ENCODE data around the gene CTIF. TPM values are rescaled to one million over a fixed set of nuclear protein-coding genes. Genes with fewer than 3 reads are reported as not detected.

The CTIF gene
- total and polyA plus RNA-seq, 2 experiments from 2014 or later: 22.1 to 27.9 TPM

DNA sequence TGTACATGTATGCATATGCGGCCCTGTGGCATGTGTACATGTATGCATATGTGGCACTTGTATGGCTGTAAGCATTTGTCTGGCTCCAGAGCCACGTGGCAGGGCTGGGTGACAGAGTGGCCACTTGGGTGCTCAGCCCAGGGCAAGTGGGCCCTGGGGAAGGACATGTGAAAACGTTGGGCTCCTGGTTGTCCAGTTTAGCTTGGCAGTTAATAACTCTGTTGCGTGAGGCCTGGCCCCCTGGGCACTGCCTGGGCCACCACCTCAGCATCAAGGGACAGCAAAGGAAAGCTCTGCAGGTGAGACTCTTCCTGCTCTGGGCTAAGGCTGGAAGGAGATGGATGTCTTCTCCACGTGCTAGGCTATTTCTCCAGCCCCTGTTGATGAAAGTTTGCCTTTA, 119.9 kb downstream of the CTIF start:
- WGBS (ENCODE audit: low lambda C conversion rate, missing lambda C conversion rate): 73% methylated on average over 5 of the region's 5 CpGs
- Histone ChIP-seq H4K20me1 (ENCODE audit: insufficient read depth, poor library complexity, severe bottlenecking) (peaks cover 4% of the 10 kb centered on the region), H3K79me2 (no peaks in the 10 kb centered on the region), H3K4me2 (no peak overlapping the region), H3K27me3 (no peaks in the 10 kb centered on the region), H3K4me3 (no peak overlapping the region), H3K9me3 (ENCODE audit: low read depth) (no peaks in the 10 kb centered on the region), H2AFZ (no peak overlapping the region), H3K36me3 (replicated peaks; ENCODE audit: insufficient read depth, low read depth) (no peaks in the 10 kb centered on the region), H3K9me2 (replicated peaks; ENCODE audit: insufficient read depth) (no peaks in the 10 kb centered on the region), H3K27ac (no peak overlapping the region), H3K4me1 (ENCODE audit: insufficient read depth) (peaks cover 17% of the 10 kb centered on the region)
- no peak for TF ChIP-seq EZH2 (IDR thresholded peaks at IDR 0.05; ENCODE audit: borderline replicate concordance)
- no peak for TF ChIP-seq EZH2phosphoT487 (IDR thresholded peaks at IDR 0.05; ENCODE audit: low read depth, severe bottlenecking, unreplicated experiment)
- TF ChIP-seq, protein P1, sequence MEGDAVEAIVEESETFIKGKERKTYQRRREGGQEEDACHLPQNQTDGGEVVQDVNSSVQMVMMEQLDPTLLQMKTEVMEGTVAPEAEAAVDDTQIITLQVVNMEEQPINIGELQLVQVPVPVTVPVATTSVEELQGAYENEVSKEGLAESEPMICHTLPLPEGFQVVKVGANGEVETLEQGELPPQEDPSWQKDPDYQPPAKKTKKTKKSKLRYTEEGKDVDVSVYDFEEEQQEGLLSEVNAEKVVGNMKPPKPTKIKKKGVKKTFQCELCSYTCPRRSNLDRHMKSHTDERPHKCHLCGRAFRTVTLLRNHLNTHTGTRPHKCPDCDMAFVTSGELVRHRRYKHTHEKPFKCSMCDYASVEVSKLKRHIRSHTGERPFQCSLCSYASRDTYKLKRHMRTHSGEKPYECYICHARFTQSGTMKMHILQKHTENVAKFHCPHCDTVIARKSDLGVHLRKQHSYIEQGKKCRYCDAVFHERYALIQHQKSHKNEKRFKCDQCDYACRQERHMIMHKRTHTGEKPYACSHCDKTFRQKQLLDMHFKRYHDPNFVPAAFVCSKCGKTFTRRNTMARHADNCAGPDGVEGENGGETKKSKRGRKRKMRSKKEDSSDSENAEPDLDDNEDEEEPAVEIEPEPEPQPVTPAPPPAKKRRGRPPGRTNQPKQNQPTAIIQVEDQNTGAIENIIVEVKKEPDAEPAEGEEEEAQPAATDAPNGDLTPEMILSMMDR (IDR thresholded peaks at IDR 0.05; ENCODE audit: poor library complexity): no peak
- DNase-seq (ENCODE audit: low spot score): no peak

DNA sequence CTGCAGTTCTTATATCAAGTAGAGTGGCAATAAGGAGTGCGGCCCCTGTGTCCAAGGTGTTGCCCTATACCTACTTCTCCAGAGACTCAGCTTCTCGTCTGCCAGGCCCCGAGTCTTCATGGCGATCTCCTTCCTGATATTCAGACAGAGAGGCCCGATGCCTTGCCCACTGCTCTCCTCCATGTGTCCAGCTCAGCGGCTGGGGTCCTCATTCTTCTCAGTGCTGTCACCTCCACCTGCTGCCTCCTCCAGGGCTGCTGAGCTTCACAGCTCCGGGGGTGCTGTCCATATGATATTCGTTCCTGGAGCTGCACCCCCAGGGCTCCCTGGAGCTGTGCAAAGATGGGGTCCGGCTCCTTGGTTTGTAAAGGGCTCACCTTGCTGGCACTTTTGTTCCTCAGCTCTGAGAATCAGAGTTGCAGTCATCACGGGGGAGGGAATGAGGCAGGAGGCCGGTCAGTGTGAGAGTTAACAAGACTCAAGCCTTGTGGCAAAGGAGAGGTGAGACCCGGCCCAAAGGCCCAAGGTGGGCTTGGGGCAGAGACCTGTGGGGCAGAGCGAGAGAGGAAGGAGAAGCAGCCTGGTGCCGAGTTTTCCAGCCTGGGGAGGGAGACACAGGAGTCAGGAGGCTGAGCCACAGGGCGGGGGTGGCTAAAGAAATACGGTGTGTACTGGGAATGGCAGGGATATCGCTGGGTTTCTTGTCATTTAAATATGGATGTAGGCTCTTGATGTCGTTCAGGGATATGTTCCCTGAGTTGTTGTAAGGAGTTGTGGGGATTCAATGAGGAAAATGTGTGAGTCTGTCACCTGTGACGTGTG, 120.6 kb downstream of the CTIF start:
- H3K4me1 ChIP-seq (ENCODE audit: insufficient read depth): peaks cover 17% of the 10 kb centered on the region
- H3K4me3 ChIP-seq: no peak overlapping the region
- no peak overlapping the region for H3K27ac ChIP-seq
- no peaks in the 10 kb centered on the region for H3K9me3 ChIP-seq (ENCODE audit: low read depth)
- H2AFZ ChIP-seq: no peak overlapping the region
- no peaks in the 10 kb centered on the region for H3K27me3 ChIP-seq
- H3K36me3 ChIP-seq (replicated peaks; ENCODE audit: insufficient read depth, low read depth): no peaks in the 10 kb centered on the region
- H4K20me1 ChIP-seq (ENCODE audit: insufficient read depth, poor library complexity, severe bottlenecking): peaks cover 4% of the 10 kb centered on the region
- TF ChIP-seq EZH2phosphoT487 (IDR thresholded peaks at IDR 0.05; ENCODE audit: low read depth, severe bottlenecking, unreplicated experiment) (no peak), EZH2 (IDR thresholded peaks at IDR 0.05; ENCODE audit: borderline replicate concordance) (no peak)
- TF ChIP-seq, protein P1 (IDR thresholded peaks at IDR 0.05; ENCODE audit: poor library complexity): no peak
- no peaks in the 10 kb centered on the region for H3K79me2 ChIP-seq
- 97% methylated on average over 19 of the region's 19 CpGs for WGBS (ENCODE audit: low lambda C conversion rate, missing lambda C conversion rate)
- no peak overlapping the region for H3K4me2 ChIP-seq
- DNase-seq (ENCODE audit: low spot score): no peak
- H3K9me2 ChIP-seq (replicated peaks; ENCODE audit: insufficient read depth): no peaks in the 10 kb centered on the region

DNA sequence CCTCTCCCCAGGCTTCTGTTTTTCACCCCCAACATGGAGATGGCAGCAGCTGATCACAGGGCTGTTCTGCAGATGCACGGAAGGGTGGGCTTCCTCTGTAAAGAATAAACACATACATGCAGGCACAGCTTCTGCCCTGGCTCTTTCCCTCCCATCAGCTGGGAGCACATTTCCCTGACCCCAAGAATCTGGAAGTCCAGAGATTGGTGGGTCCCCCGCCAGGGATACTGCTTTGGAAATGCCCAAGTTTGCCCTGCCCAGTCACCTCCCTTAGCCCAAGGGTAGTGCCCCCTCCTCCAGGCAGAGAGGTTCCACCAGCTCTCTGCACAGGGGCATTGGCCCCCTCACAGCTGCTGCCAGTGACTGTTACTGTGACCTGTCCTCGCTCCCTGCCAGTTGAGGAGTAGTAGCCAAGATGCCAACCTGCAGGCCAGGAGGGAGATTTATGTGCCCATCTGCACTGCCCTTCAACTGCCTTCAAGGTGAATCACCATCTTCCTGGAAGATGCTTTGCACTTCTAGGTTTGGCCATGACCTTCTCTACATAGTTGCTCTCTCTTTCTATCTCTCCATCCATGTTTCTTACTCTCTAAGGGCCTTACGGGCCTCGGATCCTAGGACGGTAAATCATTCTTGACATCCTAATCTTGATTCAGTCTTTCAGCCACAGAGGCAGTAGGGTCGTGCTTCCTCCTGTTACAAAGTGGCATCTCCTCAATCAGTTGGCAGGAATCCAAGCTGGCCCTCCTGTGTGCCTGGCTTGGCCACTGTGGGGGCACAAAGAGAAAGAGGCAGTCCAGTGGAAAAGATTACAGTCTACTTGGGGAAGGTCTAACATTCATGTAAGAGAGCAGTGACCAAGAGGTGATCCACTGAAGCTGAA, 121.8 kb downstream of the CTIF start:
- WGBS (ENCODE audit: low lambda C conversion rate, missing lambda C conversion rate): 87% methylated on average over 7 of the region's 7 CpGs
- no peak overlapping the region for H3K4me2 ChIP-seq

More for the DNA sequence above, 121.8 kb downstream of the CTIF start:
- TF ChIP-seq, protein P1 (IDR thresholded peaks at IDR 0.05; ENCODE audit: poor library complexity): no peak
- TF ChIP-seq EZH2phosphoT487 (IDR thresholded peaks at IDR 0.05; ENCODE audit: low read depth, severe bottlenecking, unreplicated experiment): no peak
- TF ChIP-seq EZH2 (IDR thresholded peaks at IDR 0.05; ENCODE audit: borderline replicate concordance): no peak
- H3K9me2 ChIP-seq (replicated peaks; ENCODE audit: insufficient read depth): no peaks in the 10 kb centered on the region
- H3K79me2 ChIP-seq: no peaks in the 10 kb centered on the region
- no peaks in the 10 kb centered on the region for H3K9me3 ChIP-seq (ENCODE audit: low read depth)
- no peak overlapping the region for H2AFZ ChIP-seq
- H4K20me1 ChIP-seq (ENCODE audit: insufficient read depth, poor library complexity, severe bottlenecking): peaks cover 4% of the 10 kb centered on the region
- H3K4me1 ChIP-seq (ENCODE audit: insufficient read depth): peaks cover 17% of the 10 kb centered on the region
- H3K4me3 ChIP-seq: no peak overlapping the region
- no peak for DNase-seq (ENCODE audit: low spot score)
- H3K27ac ChIP-seq: no peak overlapping the region
- no peaks in the 10 kb centered on the region for H3K36me3 ChIP-seq (replicated peaks; ENCODE audit: insufficient read depth, low read depth)
- no peaks in the 10 kb centered on the region for H3K27me3 ChIP-seq

Measured in hepatocyte (in vitro differentiated cells).